Sigmoid colon (tissue), 4 donors: Measurements from ENCODE around the gene GORAB.

Experiments used
- POLR2AphosphoS5 ChIP-seq, 4 donors: sonication (generic); formaldehyde crosslinking; IDR thresholded peaks; one replicate each; pipeline ENCODE4 v1.6.1; 2017; ENCODE audit warnings: antibody characterized with exemption in 4 of 4
- TF ChIP-seq, protein P1 (sequence below), 4 experiments: fragments of 450-650 bp in 3 of 4; fragments of 200-600 bp in 1 of 4; IDR thresholded peaks; one replicate each; pipeline ENCODE4 v1.5.1; 2016 to 2019; ENCODE audit warnings: antibody characterized with exemption in 4 of 4, mild to moderate bottlenecking in 3 of 4, moderate library complexity in 2 of 4

DNA sequence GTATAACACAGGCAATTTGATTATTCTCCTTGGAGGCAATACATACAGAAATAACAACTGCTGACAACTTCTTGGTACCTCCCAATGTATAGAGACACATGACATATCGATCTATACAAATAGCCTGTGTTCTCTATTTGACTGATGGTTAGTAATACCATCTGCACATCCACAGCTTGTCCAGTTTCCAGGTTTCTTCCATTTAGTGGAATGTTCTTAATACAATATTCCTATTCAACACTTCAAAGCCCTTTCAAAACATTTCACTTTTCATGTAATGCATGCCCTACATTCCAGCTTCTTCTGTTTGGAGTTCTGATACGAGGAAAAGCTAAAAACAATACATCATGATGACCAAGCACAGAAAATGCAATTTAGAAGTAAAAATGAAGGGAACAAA, 37.0 kb upstream of the GORAB start:
- TF ChIP-seq, protein P1, sequence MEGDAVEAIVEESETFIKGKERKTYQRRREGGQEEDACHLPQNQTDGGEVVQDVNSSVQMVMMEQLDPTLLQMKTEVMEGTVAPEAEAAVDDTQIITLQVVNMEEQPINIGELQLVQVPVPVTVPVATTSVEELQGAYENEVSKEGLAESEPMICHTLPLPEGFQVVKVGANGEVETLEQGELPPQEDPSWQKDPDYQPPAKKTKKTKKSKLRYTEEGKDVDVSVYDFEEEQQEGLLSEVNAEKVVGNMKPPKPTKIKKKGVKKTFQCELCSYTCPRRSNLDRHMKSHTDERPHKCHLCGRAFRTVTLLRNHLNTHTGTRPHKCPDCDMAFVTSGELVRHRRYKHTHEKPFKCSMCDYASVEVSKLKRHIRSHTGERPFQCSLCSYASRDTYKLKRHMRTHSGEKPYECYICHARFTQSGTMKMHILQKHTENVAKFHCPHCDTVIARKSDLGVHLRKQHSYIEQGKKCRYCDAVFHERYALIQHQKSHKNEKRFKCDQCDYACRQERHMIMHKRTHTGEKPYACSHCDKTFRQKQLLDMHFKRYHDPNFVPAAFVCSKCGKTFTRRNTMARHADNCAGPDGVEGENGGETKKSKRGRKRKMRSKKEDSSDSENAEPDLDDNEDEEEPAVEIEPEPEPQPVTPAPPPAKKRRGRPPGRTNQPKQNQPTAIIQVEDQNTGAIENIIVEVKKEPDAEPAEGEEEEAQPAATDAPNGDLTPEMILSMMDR (IDR thresholded peaks at IDR 0.05) = no peak
- TF ChIP-seq POLR2AphosphoS5 (IDR thresholded peaks at IDR 0.05) = no peak
